Endothelial cell of umbilical vein (primary cell): ENCODE measurements around the gene SEC22C. TPM values are rescaled to one million over a fixed set of nuclear protein-coding genes. Genes with fewer than 3 reads are reported as not detected.

Experiments
- BruUV-seq: library from RNA; stranded (reverse); fragments of 400-500 nt; replicated peaks from 2 replicates; lab custom pipeline; 2021; lab: Mats Ljungman, UMichigan
- CTCF ChIA-PET: fragments of 300-600, 350-600 bp; sonication (Branson Sonifier 250); formaldehyde crosslinking; loops from one replicate; lab custom pipeline; 2021; ENCODE audit warnings: antibody characterized with exemption, inconsistent platforms; lab: Charles Lee
- POLR2A ChIA-PET: fragments of 300-600, 350-600 bp; sonication (Branson Sonifier 250); formaldehyde crosslinking; loops from one replicate; lab custom pipeline; 2021; ENCODE audit warnings: antibody characterized with exemption, inconsistent platforms; lab: Charles Lee
- DNase-seq: peaks from one replicate; pipeline ENCODE4 v3.0.0-alpha.2; 2011; ENCODE audit warnings: low read depth, low spot score
- FAIRE-seq: peaks from 2 replicates; lab custom pipeline; 2011; peaks lifted over from hg19 to GRCh38; lab: Jason Lieb, UNC
- H2AFZ ChIP-seq: 2 replicates; pipeline ENCODE4 v1.6.0; 2012; ENCODE audit warnings: low read depth, low read length, control low read depth, inconsistent platforms
- H3K27ac ChIP-seq: 2 replicates; pipeline ENCODE4 v1.5.1; 2011; ENCODE audit warnings: low read depth, mild to moderate bottlenecking, control low read depth, low read length, moderate library complexity; ENCODE audit not compliant: insufficient read depth
- H3K27me3 ChIP-seq, 2 experiments: 2 replicates each; pipeline versions ENCODE4 v1.6.0 to v1.6.1; 2011; ENCODE audit warnings: low read length in 2 of 2, mixed read lengths in 1 of 2; ENCODE audit not compliant: control insufficient read depth in 2 of 2, insufficient read depth in 2 of 2
- H3K36me3 ChIP-seq, 2 experiments: 2 replicates in 1 of 2; 3 replicates in 1 of 2; pipeline ENCODE4 v1.5.1; 2011; ENCODE audit warnings: low read length in 2 of 2, mild to moderate bottlenecking in 1 of 2, moderate library complexity in 1 of 2; ENCODE audit not compliant: control insufficient read depth in 2 of 2, insufficient read depth in 2 of 2; ENCODE audit errors: extremely low read depth in 1 of 2
- H3K4me1 ChIP-seq: 3 replicates; pipeline ENCODE4 v1.5.1; 2011; ENCODE audit warnings: mild to moderate bottlenecking, low read length; ENCODE audit not compliant: control insufficient read depth, insufficient read depth; ENCODE audit errors: extremely low read depth
- H3K4me2 ChIP-seq: 2 replicates; pipeline ENCODE4 v1.6.1; 2011; ENCODE audit warnings: low read length, control low read depth, mixed read lengths; ENCODE audit not compliant: insufficient read depth
- H3K4me3 ChIP-seq, 3 experiments: fragments of 200-600 bp in 1 of 3; sonication (generic), shearing (Covaris generic) in 1 of 3; replicated peaks in 1 of 3; 2 replicates each; pipeline ENCODE4 v1.5.1; 2011 to 2016; ENCODE audit warnings: control low read depth in 3 of 3, low read length in 3 of 3, mild to moderate bottlenecking in 2 of 3, inconsistent platforms in 1 of 3, low read depth in 1 of 3, moderate library complexity in 1 of 3; ENCODE audit not compliant: insufficient read depth in 1 of 3
- H3K79me2 ChIP-seq: 2 replicates; pipeline ENCODE4 v1.6.0; 2012; ENCODE audit warnings: low read length, inconsistent platforms; ENCODE audit not compliant: control insufficient read depth, insufficient read depth
- H3K9ac ChIP-seq: replicated peaks from 2 replicates; pipeline ENCODE3; 2011; ENCODE audit warnings: low read length, control low read depth; ENCODE audit not compliant: insufficient read depth; ENCODE audit errors: extremely low read depth
- H3K9me1 ChIP-seq: replicated peaks from 3 replicates; pipeline ENCODE4 v1.6.0; 2011; ENCODE audit warnings: mild to moderate bottlenecking, low read length; ENCODE audit not compliant: control insufficient read depth, insufficient read depth; ENCODE audit errors: extremely low read depth
- H3K9me3 ChIP-seq: replicated peaks from 2 replicates; pipeline ENCODE4 v1.5.1; 2012; ENCODE audit warnings: low read length, inconsistent platforms; ENCODE audit not compliant: control insufficient read depth, insufficient read depth
- H4K20me1 ChIP-seq: replicated peaks from 2 replicates; pipeline ENCODE3; 2011; ENCODE audit warnings: mild to moderate bottlenecking, low read length; ENCODE audit not compliant: control insufficient read depth, insufficient read depth; ENCODE audit errors: extremely low read depth
- EZH2 ChIP-seq: IDR thresholded peaks from 2 replicates; pipeline ENCODE4 v1.6.1; 2012; ENCODE audit warnings: borderline replicate concordance, low read depth, mild to moderate bottlenecking, moderate library complexity, low read length, inconsistent platforms; ENCODE audit not compliant: severe bottlenecking
- FOS ChIP-seq: IDR thresholded peaks from 2 replicates; pipeline ENCODE4 v1.6.1; 2011; ENCODE audit warnings: mild to moderate bottlenecking, low read length, moderate library complexity, borderline replicate concordance; ENCODE audit not compliant: insufficient read depth
- GATA2 ChIP-seq: IDR thresholded peaks from 2 replicates; pipeline ENCODE4 v1.7.0; 2011; ENCODE audit warnings: low read depth, mild to moderate bottlenecking, moderate library complexity, mixed read lengths, low read length; ENCODE audit not compliant: insufficient read length, insufficient read depth
- JUN ChIP-seq: IDR thresholded peaks from 2 replicates; pipeline ENCODE4 v1.6.1; 2011; ENCODE audit warnings: borderline replicate concordance, low read depth; ENCODE audit not compliant: insufficient read length, insufficient read depth
- MYC ChIP-seq: IDR thresholded peaks from one replicate; pipeline ENCODE4 v1.6.1; 2011; ENCODE audit warnings: mild to moderate bottlenecking, low read depth, low read length
- POLR2A ChIP-seq: IDR thresholded peaks from 2 replicates; pipeline ENCODE4 v1.6.1; 2012; ENCODE audit warnings: low read depth, mild to moderate bottlenecking, control low read depth, low read length
- POLR2AphosphoS5 ChIP-seq: IDR thresholded peaks from 2 replicates; pipeline ENCODE4 v1.6.1; 2012; ENCODE audit warnings: low read depth, mild to moderate bottlenecking, control low read depth, low read length, moderate library complexity; ENCODE audit not compliant: insufficient read depth
- dilution Hi-C: fragments of 300-500 bp; cut with MboI; formaldehyde crosslinking; loops from one replicate; pipeline ENCODE4 v1.15.0; 2019; ENCODE audit warnings: low sequenced_read_pairs; ENCODE audit not compliant: extremely low pct_ligation_motif_present
- intact Hi-C: fragments of 100-400 bp; cut with micrococcal nuclease; formaldehyde crosslinking; loops from one replicate; pipeline ENCODE4 v1.10.0; 2022
- polyA plus RNA-seq, 4 experiments: library from polyadenylated mRNA; depleted of rRNA in 3 of 4; stranded (reverse) in 3 of 4; unstranded in 1 of 4; fragments of >200 nt; gene quantifications; 2 replicates each; pipeline versions ENCODE4 v1.2.1 to v1.2.3, GENCODE V29; 2011 to 2012; ENCODE audit warnings: missing spikeins in 1 of 4
- total RNA-seq: library from RNA; stranded (reverse); gene quantifications from 2 replicates; pipeline ENCODE4 v1.2.3, GENCODE V29; 2021
- TF ChIP-seq, protein P1 (sequence below): IDR thresholded peaks from 2 replicates; pipeline ENCODE4 v1.6.1; 2011; ENCODE audit not compliant: insufficient read depth, insufficient read length
- TF ChIP-seq, protein P2 (sequence below), 2 donors: IDR thresholded peaks; 1 replicate in 1 of 2; 2 replicates in 1 of 2; pipeline ENCODE4 v1.5.1; 2011; ENCODE audit warnings: low read length in 2 of 2, mild to moderate bottlenecking in 2 of 2, moderate library complexity in 2 of 2, control low read depth in 1 of 2, inconsistent platforms in 1 of 2, low read depth in 1 of 2; ENCODE audit not compliant: insufficient read depth in 1 of 2; ENCODE audit errors: extremely low read depth in 1 of 2

SEC22C gene
- total and polyA plus RNA-seq, 2 donors (not counting 3 experiments of a cell fraction or from before 2014, with no cell fraction given), result 43.9 to 61.9 TPM

DNA sequence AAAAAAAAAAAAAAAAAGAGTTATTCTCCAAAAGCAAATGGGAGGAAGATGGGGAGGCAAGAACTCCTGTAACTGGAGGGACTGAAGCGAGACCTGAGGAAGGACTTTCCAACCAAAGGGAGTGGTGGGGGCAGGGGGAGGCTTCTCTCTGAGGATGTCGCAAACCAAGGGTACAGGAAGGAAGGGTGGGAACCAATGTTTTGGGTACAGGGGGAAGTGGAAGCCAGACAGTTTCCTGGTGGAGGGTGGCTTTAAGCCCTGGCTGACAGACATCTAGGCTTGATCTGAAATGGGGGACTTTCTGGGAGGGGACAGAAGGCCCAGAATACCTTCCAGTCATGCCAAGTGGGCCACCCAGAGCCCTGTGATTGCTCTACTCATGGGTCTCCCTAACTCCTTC lies 52.3 kb downstream of the SEC22C start:
- TF ChIP-seq, protein P1, sequence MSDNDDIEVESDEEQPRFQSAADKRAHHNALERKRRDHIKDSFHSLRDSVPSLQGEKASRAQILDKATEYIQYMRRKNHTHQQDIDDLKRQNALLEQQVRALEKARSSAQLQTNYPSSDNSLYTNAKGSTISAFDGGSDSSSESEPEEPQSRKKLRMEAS, result no peak
- TF ChIP-seq FOS, result no peak
- TF ChIP-seq MYC, result no peak
- TF ChIP-seq POLR2AphosphoS5, result no peak
- no peak for TF ChIP-seq GATA2
- TF ChIP-seq, protein P2, sequence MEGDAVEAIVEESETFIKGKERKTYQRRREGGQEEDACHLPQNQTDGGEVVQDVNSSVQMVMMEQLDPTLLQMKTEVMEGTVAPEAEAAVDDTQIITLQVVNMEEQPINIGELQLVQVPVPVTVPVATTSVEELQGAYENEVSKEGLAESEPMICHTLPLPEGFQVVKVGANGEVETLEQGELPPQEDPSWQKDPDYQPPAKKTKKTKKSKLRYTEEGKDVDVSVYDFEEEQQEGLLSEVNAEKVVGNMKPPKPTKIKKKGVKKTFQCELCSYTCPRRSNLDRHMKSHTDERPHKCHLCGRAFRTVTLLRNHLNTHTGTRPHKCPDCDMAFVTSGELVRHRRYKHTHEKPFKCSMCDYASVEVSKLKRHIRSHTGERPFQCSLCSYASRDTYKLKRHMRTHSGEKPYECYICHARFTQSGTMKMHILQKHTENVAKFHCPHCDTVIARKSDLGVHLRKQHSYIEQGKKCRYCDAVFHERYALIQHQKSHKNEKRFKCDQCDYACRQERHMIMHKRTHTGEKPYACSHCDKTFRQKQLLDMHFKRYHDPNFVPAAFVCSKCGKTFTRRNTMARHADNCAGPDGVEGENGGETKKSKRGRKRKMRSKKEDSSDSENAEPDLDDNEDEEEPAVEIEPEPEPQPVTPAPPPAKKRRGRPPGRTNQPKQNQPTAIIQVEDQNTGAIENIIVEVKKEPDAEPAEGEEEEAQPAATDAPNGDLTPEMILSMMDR (IDR thresholded peaks at IDR 0.05; ENCODE audit: extremely low read depth in 1 of 2, insufficient read depth in 1 of 2, low read depth in 1 of 2, low read length in 2 of 2), result no peak
- no peak for TF ChIP-seq EZH2
- TF ChIP-seq POLR2A, result no peak
- no peak for TF ChIP-seq JUN
- DNase-seq, result no peak
- dilution Hi-C loops (no loop called here), intact Hi-C loops (no loop called here)
- CTCF ChIA-PET, result interaction anchor here (1.2 to 1.6 kb wide), 4 partner anchors 10 to 282 kb away, joined by 3 to 6 read pairs (median 3); no protein-coding TSS in a partner anchor
- H3K9me3 ChIP-seq, result no peaks in the 10 kb centered on the region
- no peak overlapping the region for H2AFZ ChIP-seq
- H4K20me1 ChIP-seq, result no peaks in the 10 kb centered on the region
- H3K9me1 ChIP-seq, result no peaks in the 10 kb centered on the region
- H3K9ac ChIP-seq, result no peak overlapping the region
- BruUV-seq, result no TSS peak
- FAIRE-seq, result no peak
- POLR2A ChIA-PET, result no interaction called here
- no peaks in the 10 kb centered on the region for H3K4me1 ChIP-seq
- H3K27me3 ChIP-seq, result peaks cover 0 to 2% of the 10 kb centered on the region in 2 experiments
- no peaks in the 10 kb centered on the region for H3K79me2 ChIP-seq
- no peak overlapping the region for H3K4me3 ChIP-seq
- H3K36me3 ChIP-seq, result no peaks in the 10 kb centered on the region
- no peak overlapping the region for H3K4me2 ChIP-seq
- no peak overlapping the region for H3K27ac ChIP-seq
